ENCODE measurements around the gene SLC6A7. TPM values are rescaled to one million over a fixed set of nuclear protein-coding genes. Genes with fewer than 3 reads are reported as not detected.
A peak's percentile ranks its signal among the peaks of the same experiment; 100 is the strongest.

Gene SLC6A7
- total RNA-seq, 1 experiment from 2014 or later: not detected

DNA sequence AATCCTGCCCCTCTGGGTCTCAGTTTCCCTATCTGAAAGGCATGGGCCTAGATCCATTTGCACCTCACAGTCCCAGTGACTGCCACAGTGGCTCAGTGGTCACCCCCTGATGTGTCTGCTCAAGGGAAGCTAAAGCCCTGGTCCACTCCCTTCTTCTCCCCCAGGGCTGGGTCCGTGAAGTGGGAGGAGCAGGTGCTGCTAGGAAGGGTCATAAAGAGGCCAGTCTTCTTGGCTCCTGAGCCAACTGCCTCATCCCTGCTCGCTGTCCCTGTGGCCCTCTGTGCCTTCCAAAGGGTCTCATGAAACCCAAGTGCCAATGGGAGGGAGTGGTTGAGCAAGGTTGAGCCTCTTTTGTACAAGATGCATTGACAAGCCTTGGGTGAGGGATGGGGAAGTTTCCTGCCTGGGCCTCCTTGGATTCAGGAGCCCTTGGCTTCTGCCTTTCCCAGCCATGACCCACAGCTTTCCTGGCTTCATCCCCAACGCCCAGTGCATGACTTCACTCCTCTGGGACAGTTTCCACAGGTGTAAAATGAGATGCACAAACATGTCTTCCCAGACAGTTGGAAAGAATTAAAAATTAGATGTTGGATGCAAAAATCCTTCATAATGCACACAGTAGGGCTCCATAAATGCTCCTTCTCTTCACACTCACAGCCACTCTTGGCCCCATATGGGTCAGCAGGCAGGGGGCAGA is 1.6 kb upstream of the SLC6A7 start:
- DNase-seq: no peak
- no peaks in the 10 kb centered on the region for H3K79me2 ChIP-seq (ENCODE audit: low read depth)
- ChIA-PET CTCF (no interaction called here), POLR2A (ENCODE audit: unreplicated experiment) (interaction anchor here (0.9 kb wide), 1 partner anchor 9 kb away, joined by 5 read pairs; no protein-coding TSS in a partner anchor)
- no peaks in the 10 kb centered on the region for H4K20me1 ChIP-seq (ENCODE audit: insufficient read depth)
- H3F3A ChIP-seq (ENCODE audit: insufficient read depth, low read depth): no peaks in the 10 kb centered on the region
- H3K9me2 ChIP-seq (ENCODE audit: insufficient read depth): no peaks in the 10 kb centered on the region
- H3K4me1 ChIP-seq (replicated peaks; ENCODE audit: insufficient read depth): 0 out of 2 replicates have a peak, but pooled peaks cover 5% of the 10 kb centered on the region
- no peak overlapping the region for H3K4me3 ChIP-seq
- H2AFZ ChIP-seq: no peak overlapping the region
- BruUV-seq (replicated peaks): no TSS peak
- peaks cover 25% of the 10 kb centered on the region for H3K27me3 ChIP-seq (ENCODE audit: insufficient read depth, low read depth)
- no peak overlapping the region for H3K27ac ChIP-seq
- H3K4me2 ChIP-seq: no peak overlapping the region
- intact Hi-C loops (cut with micrococcal nuclease; ENCODE audit: unreplicated experiment): no loop called here
- no peaks in the 10 kb centered on the region for H3K9me3 ChIP-seq (ENCODE audit: insufficient read depth, low read depth)
- no peak for TF ChIP-seq EZH2 (IDR thresholded peaks at IDR 0.05; ENCODE audit: low read depth)
- TF ChIP-seq, protein P1, sequence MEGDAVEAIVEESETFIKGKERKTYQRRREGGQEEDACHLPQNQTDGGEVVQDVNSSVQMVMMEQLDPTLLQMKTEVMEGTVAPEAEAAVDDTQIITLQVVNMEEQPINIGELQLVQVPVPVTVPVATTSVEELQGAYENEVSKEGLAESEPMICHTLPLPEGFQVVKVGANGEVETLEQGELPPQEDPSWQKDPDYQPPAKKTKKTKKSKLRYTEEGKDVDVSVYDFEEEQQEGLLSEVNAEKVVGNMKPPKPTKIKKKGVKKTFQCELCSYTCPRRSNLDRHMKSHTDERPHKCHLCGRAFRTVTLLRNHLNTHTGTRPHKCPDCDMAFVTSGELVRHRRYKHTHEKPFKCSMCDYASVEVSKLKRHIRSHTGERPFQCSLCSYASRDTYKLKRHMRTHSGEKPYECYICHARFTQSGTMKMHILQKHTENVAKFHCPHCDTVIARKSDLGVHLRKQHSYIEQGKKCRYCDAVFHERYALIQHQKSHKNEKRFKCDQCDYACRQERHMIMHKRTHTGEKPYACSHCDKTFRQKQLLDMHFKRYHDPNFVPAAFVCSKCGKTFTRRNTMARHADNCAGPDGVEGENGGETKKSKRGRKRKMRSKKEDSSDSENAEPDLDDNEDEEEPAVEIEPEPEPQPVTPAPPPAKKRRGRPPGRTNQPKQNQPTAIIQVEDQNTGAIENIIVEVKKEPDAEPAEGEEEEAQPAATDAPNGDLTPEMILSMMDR (conservative IDR thresholded peaks at IDR 0.05): no peak
- no peaks in the 10 kb centered on the region for H3K36me3 ChIP-seq (ENCODE audit: low read depth)

DNA sequence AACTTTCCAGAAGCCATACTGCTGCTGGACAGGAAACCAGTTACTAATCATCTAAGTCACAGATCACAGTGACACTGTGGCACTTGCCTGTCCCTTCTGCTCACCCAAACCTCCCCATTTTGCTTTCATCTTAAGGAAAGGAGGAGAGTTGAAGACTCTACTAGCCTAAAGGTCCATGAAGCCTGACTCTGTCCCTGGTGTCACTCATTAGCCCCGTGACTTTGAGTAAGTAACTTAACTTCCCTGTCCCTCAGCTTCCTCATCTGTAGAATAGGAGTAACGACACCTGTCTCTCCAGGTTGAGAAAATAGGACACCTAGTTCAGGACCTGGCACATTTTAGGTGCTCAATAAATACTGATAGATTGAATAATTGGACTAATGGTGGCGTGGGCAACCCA is 536 bp upstream of the SLC6A7 start:
- H3K4me1 ChIP-seq (replicated peaks; ENCODE audit: insufficient read depth): 0 out of 2 replicates have a peak, but pooled peaks cover 5% of the 10 kb centered on the region
- no peaks in the 10 kb centered on the region for H3F3A ChIP-seq (ENCODE audit: insufficient read depth, low read depth)
- H3K9me2 ChIP-seq (ENCODE audit: insufficient read depth): no peaks in the 10 kb centered on the region
- H4K20me1 ChIP-seq (ENCODE audit: insufficient read depth): no peaks in the 10 kb centered on the region
- H3K9me3 ChIP-seq (ENCODE audit: insufficient read depth, low read depth): no peaks in the 10 kb centered on the region
- ChIA-PET CTCF (no interaction called here), POLR2A (ENCODE audit: unreplicated experiment) (no interaction called here)
- DNase-seq: no peak
- no TSS peak for BruUV-seq (replicated peaks)
- no peaks in the 10 kb centered on the region for H3K36me3 ChIP-seq (ENCODE audit: low read depth)
- H3K4me3 ChIP-seq: no peak overlapping the region
- peaks cover 25% of the 10 kb centered on the region for H3K27me3 ChIP-seq (ENCODE audit: insufficient read depth, low read depth)
- intact Hi-C loops (cut with micrococcal nuclease; ENCODE audit: unreplicated experiment): no loop called here
- no peak overlapping the region for H3K4me2 ChIP-seq
- H3K79me2 ChIP-seq (ENCODE audit: low read depth): no peaks in the 10 kb centered on the region
- no peak for TF ChIP-seq EZH2 (IDR thresholded peaks at IDR 0.05; ENCODE audit: low read depth)
- TF ChIP-seq, protein P1 (conservative IDR thresholded peaks at IDR 0.05): no peak
- H3K27ac ChIP-seq: no peak overlapping the region
- H2AFZ ChIP-seq: no peak overlapping the region

DNA sequence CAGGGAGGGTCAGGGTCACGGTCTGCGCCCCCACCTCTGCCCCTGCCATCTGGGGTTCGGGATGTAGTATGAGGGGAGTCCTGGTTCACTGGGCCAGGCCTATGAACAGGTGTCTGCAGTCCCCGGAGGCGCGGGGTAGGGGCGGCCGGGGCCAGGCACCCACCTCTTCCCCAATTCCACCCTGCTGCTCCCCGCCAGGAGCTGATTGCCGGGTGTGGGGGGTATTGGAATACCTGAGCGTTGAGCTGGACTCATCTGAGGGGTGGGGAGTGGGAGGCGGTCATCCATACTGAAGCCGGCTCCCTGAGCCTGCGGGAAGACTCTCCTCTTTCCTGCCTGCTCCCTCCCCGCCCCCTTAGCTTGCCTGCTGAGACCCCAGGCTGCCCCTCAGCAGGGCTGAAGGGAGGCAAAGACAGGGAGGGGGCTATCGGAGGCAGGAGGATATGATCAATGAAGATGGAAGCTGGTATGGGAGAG is 679 bp downstream of the SLC6A7 start:
- no peaks in the 10 kb centered on the region for H3K79me2 ChIP-seq (ENCODE audit: low read depth)
- H3K9me2 ChIP-seq (ENCODE audit: insufficient read depth): no peaks in the 10 kb centered on the region
- no peak overlapping the region for H2AFZ ChIP-seq
- H3K4me2 ChIP-seq: 0 out of 2 replicates have a peak overlapping the region, but pooled peaks have one; percentile 11
- intact Hi-C loops (cut with micrococcal nuclease; ENCODE audit: unreplicated experiment): no loop called here
- POLR2A ChIA-PET (ENCODE audit: unreplicated experiment): no interaction called here
- 0 out of 2 replicates have a peak, but pooled peaks cover 5% of the 10 kb centered on the region for H3K4me1 ChIP-seq (replicated peaks; ENCODE audit: insufficient read depth)
- BruUV-seq (replicated peaks): no TSS peak
- no peak overlapping the region for H3K27ac ChIP-seq
- H3K9me3 ChIP-seq (ENCODE audit: insufficient read depth, low read depth): no peaks in the 10 kb centered on the region
- no peaks in the 10 kb centered on the region for H3F3A ChIP-seq (ENCODE audit: insufficient read depth, low read depth)
- no peak for TF ChIP-seq EZH2 (IDR thresholded peaks at IDR 0.05; ENCODE audit: low read depth)
- TF ChIP-seq, protein P1 (conservative IDR thresholded peaks at IDR 0.05): no peak
- no peak for DNase-seq
- H3K4me3 ChIP-seq: no peak overlapping the region
- no peaks in the 10 kb centered on the region for H4K20me1 ChIP-seq (ENCODE audit: insufficient read depth)
- H3K36me3 ChIP-seq (ENCODE audit: low read depth): no peaks in the 10 kb centered on the region
- H3K27me3 ChIP-seq (ENCODE audit: insufficient read depth, low read depth): peaks cover 25% of the 10 kb centered on the region
- CTCF ChIA-PET: no interaction called here

Measured in PC-9 (cell line).